Esophagus squamous epithelium (tissue), 5 donors: ENCODE results near the gene AGMO. TPM values are rescaled to one million over a fixed set of nuclear protein-coding genes. Genes with fewer than 3 reads are reported as not detected.

Experiments used
- DNase-seq: peaks from one replicate; lab custom pipeline; 2025; lab: John Stamatoyannopoulos, UW
- H3K27ac ChIP-seq, 4 donors: fragments of 200-600 bp; sonication (generic); one replicate each; pipeline ENCODE4 v1.5.1; 2016 to 2019; ENCODE audit warnings: mild to moderate bottlenecking in 1 of 4
- H3K27me3 ChIP-seq, 4 donors: fragments of 200-600 bp; sonication (generic); 1 replicate in 3 of 4; 2 replicates in 1 of 4; pipeline versions ENCODE4 v1.5.1 to v1.6.0; 2017 to 2021; ENCODE audit warnings: antibody characterized with exemption in 1 of 4
- H3K36me3 ChIP-seq, 3 donors: fragments of 200-600 bp; sonication (generic); one replicate each; pipeline ENCODE4 v1.5.1; 2016 to 2019
- H3K4me1 ChIP-seq, 3 donors: fragments of 200-600 bp; sonication (generic); one replicate each; pipeline ENCODE4 v1.5.1; 2017 to 2019
- H3K4me3 ChIP-seq, 4 donors: fragments of 200-600 bp; sonication (generic); 1 replicate in 3 of 4; 2 replicates in 1 of 4; pipeline ENCODE4 v1.5.1; 2016 to 2019; ENCODE audit warnings: mild to moderate bottlenecking in 2 of 4, moderate library complexity in 1 of 4
- H3K9me3 ChIP-seq, 3 donors: fragments of 200-600 bp; sonication (generic); one replicate each; pipeline ENCODE4 v1.5.1; 2016 to 2019
- POLR2A ChIP-seq, 4 donors: fragments of 450-650 bp; IDR thresholded peaks; one replicate each; pipeline ENCODE4 v1.6.1; 2017; ENCODE audit warnings: antibody characterized with exemption in 4 of 4, mild to moderate bottlenecking in 4 of 4, moderate library complexity in 3 of 4
- WGBS, 2 donors: methylation state at CpG; one replicate each; pipeline ENCODE4 v1.1.5; 2018; 5-methylcytosine and 5-hydroxymethylcytosine counted together
- intact Hi-C: fragments of 100-400 bp; cut with DNase I; formaldehyde crosslinking; loops from one replicate; pipeline ENCODE4 v1.15.0; 2022
- total RNA-seq, 4 donors: library from RNA; depleted of rRNA; stranded (reverse); fragments of >200 nt; gene quantifications; one replicate each; pipeline ENCODE4 v1.1.0, GENCODE V29; 2016
- TF ChIP-seq, protein P1 (sequence below), 6 experiments: fragments of 450-650 bp in 4 of 6; fragments of 200-600 bp in 2 of 6; sonication (generic) in 2 of 6; IDR thresholded peaks; one replicate each; pipeline ENCODE4 v1.5.1; 2016 to 2019; ENCODE audit warnings: antibody characterized with exemption in 6 of 6, mild to moderate bottlenecking in 4 of 6, moderate library complexity in 4 of 6
- donor health status: DM: yes; HTN: yes; CAD: no.

The AGMO gene
- total RNA-seq, 4 donors from 2014 or later = 0.38 to 0.53 TPM; not detected in 2

DNA sequence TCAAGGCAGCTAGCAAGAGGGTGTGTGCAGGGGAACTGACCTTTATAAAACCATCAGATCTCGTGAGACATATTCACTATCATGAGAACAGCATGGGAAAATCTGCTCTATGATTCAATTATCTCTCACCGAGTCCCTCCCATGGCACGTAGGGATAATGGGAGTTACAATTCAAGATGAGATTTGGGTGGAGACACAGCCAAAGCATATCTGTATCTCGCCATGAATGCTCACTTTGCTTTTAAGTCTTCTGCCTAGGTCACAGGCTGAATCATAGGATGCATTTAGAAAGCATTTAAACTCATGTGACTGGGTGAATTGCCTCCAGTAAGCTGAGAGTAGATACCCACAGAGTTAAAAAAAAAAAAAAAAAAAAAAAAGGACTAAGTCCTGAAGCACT, 220.0 kb downstream of the AGMO start:
- no peaks in the 10 kb centered on the region for H3K4me1 ChIP-seq
- no peak for TF ChIP-seq POLR2A (IDR thresholded peaks at IDR 0.05)
- TF ChIP-seq, protein P1, sequence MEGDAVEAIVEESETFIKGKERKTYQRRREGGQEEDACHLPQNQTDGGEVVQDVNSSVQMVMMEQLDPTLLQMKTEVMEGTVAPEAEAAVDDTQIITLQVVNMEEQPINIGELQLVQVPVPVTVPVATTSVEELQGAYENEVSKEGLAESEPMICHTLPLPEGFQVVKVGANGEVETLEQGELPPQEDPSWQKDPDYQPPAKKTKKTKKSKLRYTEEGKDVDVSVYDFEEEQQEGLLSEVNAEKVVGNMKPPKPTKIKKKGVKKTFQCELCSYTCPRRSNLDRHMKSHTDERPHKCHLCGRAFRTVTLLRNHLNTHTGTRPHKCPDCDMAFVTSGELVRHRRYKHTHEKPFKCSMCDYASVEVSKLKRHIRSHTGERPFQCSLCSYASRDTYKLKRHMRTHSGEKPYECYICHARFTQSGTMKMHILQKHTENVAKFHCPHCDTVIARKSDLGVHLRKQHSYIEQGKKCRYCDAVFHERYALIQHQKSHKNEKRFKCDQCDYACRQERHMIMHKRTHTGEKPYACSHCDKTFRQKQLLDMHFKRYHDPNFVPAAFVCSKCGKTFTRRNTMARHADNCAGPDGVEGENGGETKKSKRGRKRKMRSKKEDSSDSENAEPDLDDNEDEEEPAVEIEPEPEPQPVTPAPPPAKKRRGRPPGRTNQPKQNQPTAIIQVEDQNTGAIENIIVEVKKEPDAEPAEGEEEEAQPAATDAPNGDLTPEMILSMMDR (IDR thresholded peaks at IDR 0.05) = no peak
- no peaks in the 10 kb centered on the region for H3K9me3 ChIP-seq
- intact Hi-C loops = no loop called here
- no peak overlapping the region for H3K4me3 ChIP-seq
- no peaks in the 10 kb centered on the region for H3K27me3 ChIP-seq
- WGBS, 2 donors = 45 to 70% methylated on average over 4 of the region's 4 CpGs
- no peak for DNase-seq
- H3K27ac ChIP-seq = no peak overlapping the region
- no peaks in the 10 kb centered on the region for H3K36me3 ChIP-seq

DNA sequence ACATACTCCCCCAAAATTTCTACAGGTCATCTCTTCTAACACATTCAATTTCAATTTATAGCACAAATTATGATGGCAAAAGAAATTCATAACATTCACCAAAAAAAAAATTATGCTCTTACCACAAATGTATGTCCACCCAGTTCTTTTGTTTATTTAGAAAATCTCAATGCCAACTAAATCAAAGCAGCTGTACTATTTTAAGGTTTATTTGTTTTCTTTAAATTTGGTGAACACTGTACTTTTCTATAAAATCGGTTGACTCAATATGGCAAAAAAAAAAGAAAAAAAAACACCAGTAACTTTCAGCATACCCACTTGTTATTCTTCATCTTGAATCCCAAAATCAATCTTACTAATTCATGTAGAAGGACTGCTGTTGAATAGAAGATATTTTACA, 225.7 kb downstream of the AGMO start:
- WGBS, 2 donors = 58 to 83% methylated on average over 1 of the region's 1 CpG
- DNase-seq = no peak
- TF ChIP-seq, protein P1 (IDR thresholded peaks at IDR 0.05) = no peak
- TF ChIP-seq POLR2A (IDR thresholded peaks at IDR 0.05) = no peak
- Histone ChIP-seq H3K4me3 (no peak overlapping the region), H3K27ac (no peak overlapping the region), H3K9me3 (no peaks in the 10 kb centered on the region), H3K36me3 (no peaks in the 10 kb centered on the region), H3K27me3 (no peaks in the 10 kb centered on the region), H3K4me1 (no peaks in the 10 kb centered on the region)
- intact Hi-C loops = no loop called here

DNA sequence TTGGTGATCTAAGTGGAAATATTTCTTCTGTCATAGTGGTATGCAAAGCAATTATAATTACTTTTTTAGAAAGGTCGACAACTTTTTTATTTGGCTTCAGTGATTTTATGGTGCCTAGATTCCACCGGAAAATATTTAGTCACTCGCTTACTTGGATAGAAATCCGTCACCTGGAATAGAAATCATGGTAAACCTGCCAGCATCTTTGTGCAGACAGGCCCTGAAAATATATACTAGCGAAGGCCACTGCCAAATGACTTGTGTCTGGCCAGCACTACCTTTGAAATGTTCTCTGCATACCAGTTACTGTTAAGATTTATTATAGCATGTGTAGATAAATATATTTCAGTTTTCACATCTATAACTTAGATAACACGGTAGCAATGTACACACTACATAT, 226.4 kb downstream of the AGMO start:
- intact Hi-C loops = no loop called here
- TF ChIP-seq POLR2A (IDR thresholded peaks at IDR 0.05) = no peak
- TF ChIP-seq, protein P1 (IDR thresholded peaks at IDR 0.05) = no peak
- Histone ChIP-seq H3K9me3 (no peaks in the 10 kb centered on the region), H3K4me1 (no peaks in the 10 kb centered on the region), H3K4me3 (no peak overlapping the region), H3K27ac (no peak overlapping the region), H3K36me3 (no peaks in the 10 kb centered on the region), H3K27me3 (no peaks in the 10 kb centered on the region)
- WGBS, 2 donors = 42 to 63% methylated on average over 6 of the region's 6 CpGs
- DNase-seq = no peak

DNA sequence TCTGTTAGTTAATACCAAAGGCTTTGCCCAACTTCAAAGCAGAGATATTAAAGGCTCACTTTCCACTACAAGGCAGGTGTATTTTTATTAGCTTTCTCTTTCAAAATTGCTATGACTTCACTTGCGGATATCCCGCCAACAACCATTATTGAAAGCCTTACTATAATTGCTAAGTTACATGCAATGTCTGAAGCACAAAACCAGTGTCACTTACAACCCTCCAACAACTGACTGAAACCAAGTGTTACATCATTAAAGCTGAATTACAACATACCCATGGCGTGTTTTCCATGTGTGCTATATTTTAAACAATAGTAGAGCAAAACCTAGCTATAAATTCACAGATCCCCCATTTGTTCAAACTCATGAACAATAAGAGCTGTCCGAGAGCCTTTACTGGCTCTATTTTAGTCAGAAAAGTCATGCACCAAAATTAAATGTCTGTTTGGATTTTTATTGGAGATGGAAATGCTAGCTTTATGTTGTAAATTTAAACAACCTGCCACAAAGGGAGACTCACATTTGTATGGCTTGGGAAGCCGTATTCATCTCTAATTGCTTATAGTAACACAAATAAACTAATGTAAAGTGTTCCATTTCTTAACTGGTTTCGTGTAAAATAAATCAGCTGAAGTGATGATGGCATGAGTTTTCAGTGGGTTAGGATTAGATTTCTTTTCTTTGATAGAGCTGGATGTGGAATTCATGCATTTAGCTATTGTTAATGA, 227.1 kb downstream of the AGMO start:
- intact Hi-C loops = no loop called here
- H3K27me3 ChIP-seq = no peaks in the 10 kb centered on the region
- no peaks in the 10 kb centered on the region for H3K36me3 ChIP-seq
- no peak for DNase-seq
- no peak overlapping the region for H3K27ac ChIP-seq
- H3K4me3 ChIP-seq = no peak overlapping the region
- H3K9me3 ChIP-seq = no peaks in the 10 kb centered on the region
- TF ChIP-seq POLR2A (IDR thresholded peaks at IDR 0.05) = no peak
- TF ChIP-seq, protein P1 (IDR thresholded peaks at IDR 0.05) = no peak
- no peaks in the 10 kb centered on the region for H3K4me1 ChIP-seq
- WGBS, 2 donors = 74 to 78% methylated on average over 6 of the region's 6 CpGs

DNA sequence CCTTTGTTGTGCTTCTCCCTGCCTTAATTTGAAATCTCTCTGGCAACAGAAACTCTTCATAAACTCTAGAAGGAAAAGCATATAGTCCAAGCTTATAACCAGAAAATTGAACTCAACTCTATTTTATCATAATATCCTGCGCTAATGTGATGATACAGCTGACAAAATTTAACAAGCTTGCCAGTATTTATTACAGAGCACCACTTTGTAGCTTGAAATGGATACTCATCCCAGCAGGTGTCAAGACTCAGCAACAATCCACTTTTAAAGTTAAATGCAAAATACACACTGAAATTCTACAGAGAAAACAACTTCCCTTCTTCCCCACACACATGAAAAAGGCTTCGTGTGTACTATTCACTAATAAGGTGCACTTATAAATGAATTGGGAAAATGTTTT, 228.9 kb downstream of the AGMO start:
- Histone ChIP-seq H3K27me3 (no peaks in the 10 kb centered on the region), H3K9me3 (no peaks in the 10 kb centered on the region), H3K36me3 (no peaks in the 10 kb centered on the region), H3K4me3 (no peak overlapping the region), H3K27ac (no peak overlapping the region), H3K4me1 (no peaks in the 10 kb centered on the region)
- 65 to 86% methylated on average over 2 of the region's 2 CpGs for WGBS, 2 donors
- DNase-seq = no peak
- TF ChIP-seq, protein P1 (IDR thresholded peaks at IDR 0.05) = no peak
- TF ChIP-seq POLR2A (IDR thresholded peaks at IDR 0.05) = no peak
- intact Hi-C loops = no loop called here
